Brain microvascular endothelial cell (primary cell): Measurements from ENCODE around the gene PLK2.

Experiments
- DNase-seq: peaks from one replicate; pipeline ENCODE4 v3.0.0-alpha.2; 2020
- H3K27ac ChIP-seq: fragments of 250-450 bp; sonication (Bioruptor Pico); 2 replicates; pipeline ENCODE4 v1.5.1; 2020; ENCODE audit warnings: mild to moderate bottlenecking, moderate library complexity
- H3K27me3 ChIP-seq: fragments of 250-450 bp; sonication (Bioruptor Pico); replicated peaks from 2 replicates; pipeline ENCODE4 v1.5.1; 2020; ENCODE audit warnings: mild to moderate bottlenecking
- H3K36me3 ChIP-seq: fragments of 250-450 bp; sonication (Bioruptor Pico); replicated peaks from 2 replicates; pipeline ENCODE4 v1.5.1; 2020; ENCODE audit warnings: mild to moderate bottlenecking
- H3K4me3 ChIP-seq: 2 replicates; pipeline ENCODE4 v1.5.1; 2011; ENCODE audit warnings: low read depth, mild to moderate bottlenecking, control low read depth, low read length, moderate library complexity
- in situ Hi-C: cut with HindIII; loops from 2 replicates; pipeline ENCODE4 v1.10.0; 2017; ENCODE audit warnings: low sequenced_read_pairs, low pct_ligation_motif_present
- TF ChIP-seq, protein P1 (sequence below): IDR thresholded peaks from 2 replicates; pipeline ENCODE4 v1.5.1; 2011; ENCODE audit warnings: low read depth, mild to moderate bottlenecking, moderate library complexity, low read length, control low read depth, inconsistent platforms; ENCODE audit errors: missing control alignments

Gene PLK2

DNA sequence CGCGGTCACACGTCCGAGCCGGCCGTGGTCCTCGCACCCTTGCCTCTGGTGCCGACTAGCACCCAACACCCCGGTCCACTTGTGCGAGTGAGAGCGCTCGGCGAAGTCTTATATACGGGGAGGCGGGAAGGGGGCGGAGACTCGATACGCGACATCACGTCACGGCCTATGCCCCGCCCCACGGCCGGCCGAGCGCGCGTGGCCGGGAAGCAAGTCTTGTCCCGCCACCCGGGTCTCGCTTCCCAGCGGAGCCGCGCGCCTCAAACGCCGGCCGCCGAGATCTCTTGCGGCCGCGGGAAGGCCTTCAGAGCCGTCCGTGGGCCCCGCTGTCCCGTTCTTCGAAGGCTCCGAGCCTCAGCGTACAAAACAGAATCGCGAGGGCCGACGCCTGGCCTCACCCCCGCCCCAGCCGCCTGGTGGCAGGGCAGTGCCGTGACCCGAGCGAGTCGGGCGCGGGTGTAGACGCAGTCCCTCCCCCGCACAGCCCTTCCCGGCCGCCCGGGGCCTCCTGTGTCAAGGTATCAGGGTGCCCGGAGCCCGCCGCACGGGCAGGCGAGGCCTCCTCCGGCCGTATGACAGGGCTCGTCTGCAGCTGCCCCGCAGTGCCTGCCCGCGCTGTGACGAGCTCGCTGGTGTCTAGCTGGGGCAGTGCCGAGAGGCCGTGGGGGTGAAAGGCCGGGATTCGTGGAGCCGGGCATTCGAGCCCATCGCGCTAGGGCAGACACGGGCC, at the start of gene PLK2:
Gene PLK2 (minus strand): TSS at position 85 of the 730 bp plus-strand sequence. CDS start 127 bp downstream, outside the sequence.
- H3K36me3 ChIP-seq: peaks cover 38% of the 10 kb centered on the region
- H3K27ac ChIP-seq: peak within 1 kb of the TSS; percentile 92
- in situ Hi-C loops: loop anchor here (25.0 kb wide), 3 partner anchors 673 to 1148 kb away; partner anchors contain the start of gene ACTBL2
- peak; percentile 89 for DNase-seq
- no peaks in the 10 kb centered on the region for H3K27me3 ChIP-seq
- TF ChIP-seq, protein P1, sequence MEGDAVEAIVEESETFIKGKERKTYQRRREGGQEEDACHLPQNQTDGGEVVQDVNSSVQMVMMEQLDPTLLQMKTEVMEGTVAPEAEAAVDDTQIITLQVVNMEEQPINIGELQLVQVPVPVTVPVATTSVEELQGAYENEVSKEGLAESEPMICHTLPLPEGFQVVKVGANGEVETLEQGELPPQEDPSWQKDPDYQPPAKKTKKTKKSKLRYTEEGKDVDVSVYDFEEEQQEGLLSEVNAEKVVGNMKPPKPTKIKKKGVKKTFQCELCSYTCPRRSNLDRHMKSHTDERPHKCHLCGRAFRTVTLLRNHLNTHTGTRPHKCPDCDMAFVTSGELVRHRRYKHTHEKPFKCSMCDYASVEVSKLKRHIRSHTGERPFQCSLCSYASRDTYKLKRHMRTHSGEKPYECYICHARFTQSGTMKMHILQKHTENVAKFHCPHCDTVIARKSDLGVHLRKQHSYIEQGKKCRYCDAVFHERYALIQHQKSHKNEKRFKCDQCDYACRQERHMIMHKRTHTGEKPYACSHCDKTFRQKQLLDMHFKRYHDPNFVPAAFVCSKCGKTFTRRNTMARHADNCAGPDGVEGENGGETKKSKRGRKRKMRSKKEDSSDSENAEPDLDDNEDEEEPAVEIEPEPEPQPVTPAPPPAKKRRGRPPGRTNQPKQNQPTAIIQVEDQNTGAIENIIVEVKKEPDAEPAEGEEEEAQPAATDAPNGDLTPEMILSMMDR: peak; percentile 47
- peak within 1 kb of the TSS; percentile 91 for H3K4me3 ChIP-seq

DNA sequence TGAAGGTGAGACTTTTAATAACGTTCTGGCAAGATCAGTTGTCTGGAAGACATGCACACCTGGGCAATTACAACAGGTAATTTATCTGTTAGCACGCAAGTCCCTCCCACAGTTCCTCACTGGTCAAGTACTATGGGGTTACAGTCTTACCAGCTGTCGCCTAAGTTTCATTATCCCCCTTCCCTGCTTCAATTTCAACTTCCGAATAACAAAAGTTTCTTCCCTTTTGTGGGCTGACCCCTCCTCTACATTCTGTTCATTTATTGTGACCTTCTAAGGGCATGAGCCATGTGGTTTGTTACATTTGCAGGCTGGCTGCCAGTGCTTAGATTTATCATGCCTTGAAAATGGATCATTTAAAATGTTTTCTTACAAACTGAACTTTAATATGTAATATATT, 47.8 kb upstream of the PLK2 start:
- H3K27ac ChIP-seq: no peak overlapping the region
- TF ChIP-seq, protein P1: no peak
- DNase-seq: no peak
- no peak overlapping the region for H3K4me3 ChIP-seq
- peaks cover 3% of the 10 kb centered on the region for H3K27me3 ChIP-seq
- H3K36me3 ChIP-seq: no peaks in the 10 kb centered on the region
- in situ Hi-C loops: no loop called here

DNA sequence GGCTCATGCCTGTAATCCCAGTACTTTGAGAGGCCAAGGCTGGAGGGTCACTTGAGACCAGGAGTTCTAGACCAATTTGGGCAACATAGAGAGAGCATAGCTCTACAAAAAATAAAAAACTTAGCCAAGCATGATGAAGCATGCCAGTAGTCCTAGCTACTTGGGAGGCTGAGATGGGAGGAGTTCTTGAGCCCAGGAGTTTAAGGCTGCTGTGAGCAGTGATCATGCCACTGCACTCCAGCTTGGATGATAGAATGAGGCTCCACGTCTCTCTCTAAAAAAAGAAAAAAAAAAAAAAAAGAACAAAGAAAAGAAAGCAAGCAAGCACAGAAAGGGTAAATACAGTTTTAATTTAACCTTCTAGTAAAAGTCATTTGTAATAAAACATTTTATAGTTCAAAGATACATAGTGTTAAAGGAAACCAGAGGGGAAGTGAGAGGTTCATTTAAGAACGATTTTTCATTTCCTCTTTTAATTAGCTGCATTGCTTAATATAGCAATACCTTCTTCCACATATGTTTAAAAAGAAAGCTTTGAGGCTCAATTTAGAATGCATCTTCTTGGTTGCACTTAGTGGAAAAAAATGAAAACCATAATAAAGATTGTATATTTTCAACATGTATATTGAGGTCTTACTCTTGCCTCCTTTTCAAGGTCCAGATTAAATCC, 46.2 kb upstream of the PLK2 start:
- no peak for DNase-seq
- no peak overlapping the region for H3K27ac ChIP-seq
- TF ChIP-seq, protein P1: no peak
- no peaks in the 10 kb centered on the region for H3K36me3 ChIP-seq
- H3K4me3 ChIP-seq: no peak overlapping the region
- in situ Hi-C loops: no loop called here
- peaks cover 3% of the 10 kb centered on the region for H3K27me3 ChIP-seq

DNA sequence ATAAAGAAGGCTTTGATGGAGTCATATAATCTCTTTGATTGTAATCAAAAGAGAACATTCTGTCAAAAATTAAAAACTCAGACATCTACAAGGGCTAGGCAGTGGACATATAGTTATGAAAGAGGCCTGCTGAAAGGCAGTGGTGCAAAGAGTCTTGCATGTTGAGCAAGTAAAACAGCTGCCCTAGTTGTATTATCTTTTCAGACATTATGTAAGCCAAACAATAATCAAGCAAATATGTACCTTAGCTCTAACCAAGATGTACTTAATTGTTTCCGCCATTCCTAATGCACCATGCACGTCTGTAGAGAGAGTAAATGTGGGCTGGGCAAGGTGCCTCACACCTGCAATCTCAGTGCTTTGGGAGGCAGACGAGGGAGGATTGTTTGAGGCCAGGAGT, 45.6 kb upstream of the PLK2 start:
- DNase-seq: no peak
- Histone ChIP-seq H3K27me3 (peaks cover 3% of the 10 kb centered on the region), H3K36me3 (no peaks in the 10 kb centered on the region), H3K27ac (no peak overlapping the region), H3K4me3 (no peak overlapping the region)
- TF ChIP-seq, protein P1: no peak
- in situ Hi-C loops: no loop called here

DNA sequence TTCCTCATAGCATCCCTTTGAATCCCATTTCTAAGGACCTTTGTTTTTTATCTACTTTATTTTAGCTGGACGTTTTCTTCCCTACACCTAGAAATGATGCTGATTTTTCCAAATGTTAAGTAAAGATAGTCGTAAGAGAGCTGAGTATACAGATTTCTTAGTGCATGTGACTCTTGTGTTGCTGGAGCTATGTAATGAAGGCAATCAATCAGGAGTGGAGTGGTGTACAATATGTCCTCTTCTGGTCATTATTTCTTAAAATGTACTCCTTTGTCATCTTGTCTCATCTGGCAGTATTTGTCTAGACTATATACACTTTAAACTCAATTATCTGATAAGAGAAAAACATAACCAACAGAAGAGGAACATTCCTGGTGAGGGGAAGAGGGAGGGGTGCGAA, 44.9 kb upstream of the PLK2 start:
- no peak overlapping the region for H3K4me3 ChIP-seq
- H3K27ac ChIP-seq: no peak overlapping the region
- H3K36me3 ChIP-seq: no peaks in the 10 kb centered on the region
- in situ Hi-C loops: no loop called here
- no peak for DNase-seq
- peaks cover 3% of the 10 kb centered on the region for H3K27me3 ChIP-seq
- TF ChIP-seq, protein P1: no peak
